C1 segment of cervical spinal cord (tissue), 14 donors: Measurements from ENCODE around the gene PLCH1.

Experiments used
- DNase-seq, 14 donors: peaks; one replicate each; lab custom pipeline; 2025; lab: John Stamatoyannopoulos, UW

The PLCH1 gene

DNA sequence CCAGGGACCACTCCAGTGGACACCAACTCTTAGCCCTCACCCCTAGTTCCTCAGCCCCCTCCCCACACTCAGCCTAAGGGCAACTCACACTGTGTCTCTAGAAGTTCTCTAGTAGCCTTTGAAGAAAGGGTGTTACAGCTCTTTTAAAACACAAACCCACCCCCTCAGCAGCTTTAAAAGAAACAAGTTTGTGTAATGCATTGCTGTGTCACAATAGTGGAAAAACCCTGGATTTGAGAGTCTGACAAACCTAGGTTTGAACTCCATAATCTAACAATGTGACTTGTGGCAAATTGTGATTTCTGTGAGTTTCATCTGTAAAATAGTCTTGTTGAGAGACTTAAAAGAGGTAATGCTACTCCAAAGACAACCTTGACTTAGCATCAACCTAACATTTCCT, 54.0 kb downstream of the PLCH1 start:
- no peak for DNase-seq

DNA sequence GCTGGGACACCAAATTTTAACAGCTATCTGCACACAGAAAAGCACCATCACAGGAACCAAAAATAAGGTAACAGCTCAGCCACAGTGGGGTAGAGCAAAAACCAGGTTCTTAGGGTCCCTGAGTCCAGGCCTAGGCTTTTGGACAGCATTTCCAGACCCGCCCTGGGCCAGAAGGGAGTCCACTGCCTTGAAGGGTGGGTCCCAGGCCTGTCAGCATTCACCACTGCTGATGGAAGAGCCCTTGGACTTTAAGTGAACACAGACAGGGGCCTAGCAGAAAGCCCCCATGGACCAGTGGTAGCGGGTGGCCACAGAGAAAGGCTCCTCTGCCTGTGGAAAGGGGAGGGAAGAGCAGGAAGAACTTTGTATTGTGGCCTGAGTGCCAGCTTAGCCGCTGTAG, 56.4 kb downstream of the PLCH1 start:
- no peak for DNase-seq

DNA sequence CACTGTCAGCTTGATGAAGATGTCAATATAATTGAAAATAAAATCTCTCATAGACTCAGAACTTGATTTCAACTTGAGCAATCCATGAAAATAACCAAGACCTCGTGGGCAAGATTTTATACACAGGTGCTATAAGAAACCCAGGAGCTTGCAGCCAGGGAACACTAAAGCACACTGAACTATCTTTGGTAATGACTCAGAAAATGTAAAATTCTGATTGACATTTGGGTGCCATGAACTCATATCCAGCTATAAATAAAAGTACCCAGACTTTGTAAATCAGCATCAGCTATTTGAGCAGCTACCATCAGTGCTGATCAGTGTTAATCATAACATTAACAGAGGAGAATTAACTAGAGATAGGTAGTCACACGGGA, 61.5 kb downstream of the PLCH1 start:
- DNase-seq = no peak

DNA sequence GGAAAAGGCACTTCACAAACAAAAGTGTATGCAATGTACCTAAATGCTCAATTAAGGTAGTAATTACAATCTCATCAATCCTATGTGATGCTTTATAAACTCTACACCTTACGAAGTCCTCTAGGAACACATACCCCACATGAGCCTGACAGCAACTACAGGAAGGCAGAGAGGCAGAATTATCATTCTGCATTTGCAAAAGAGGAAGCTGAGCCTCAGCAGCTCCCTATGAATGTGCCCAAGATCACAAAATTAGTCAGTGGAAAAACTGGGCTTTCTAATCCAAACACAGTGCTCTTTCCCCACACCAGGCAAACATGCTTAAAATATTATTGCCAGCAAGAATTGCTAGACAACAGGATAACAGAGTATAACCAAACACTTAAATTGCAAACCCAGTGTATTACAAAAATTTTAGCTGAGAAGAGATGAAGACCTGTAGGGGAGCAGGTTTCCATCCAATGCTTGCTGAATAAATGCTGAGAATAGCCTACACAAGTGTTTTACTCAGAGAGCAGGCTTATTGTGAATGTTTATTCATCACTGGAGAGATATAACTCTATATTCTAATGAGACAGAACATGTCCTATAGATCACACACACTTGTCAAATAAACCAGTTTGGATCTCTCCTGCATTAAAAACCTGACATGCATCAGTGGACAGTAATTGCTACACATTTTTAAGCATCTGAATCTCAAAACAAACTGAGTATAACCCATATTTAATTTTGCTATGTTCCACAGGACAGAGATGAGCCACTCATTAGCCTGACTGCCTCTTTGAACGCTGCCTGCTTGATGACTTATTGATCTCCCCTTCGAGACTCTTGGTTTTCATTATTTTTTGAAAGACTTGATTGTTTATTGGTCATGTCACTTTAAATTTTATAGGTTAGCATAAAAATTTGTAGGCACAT, 62.2 kb downstream of the PLCH1 start:
- DNase-seq = no peak

DNA sequence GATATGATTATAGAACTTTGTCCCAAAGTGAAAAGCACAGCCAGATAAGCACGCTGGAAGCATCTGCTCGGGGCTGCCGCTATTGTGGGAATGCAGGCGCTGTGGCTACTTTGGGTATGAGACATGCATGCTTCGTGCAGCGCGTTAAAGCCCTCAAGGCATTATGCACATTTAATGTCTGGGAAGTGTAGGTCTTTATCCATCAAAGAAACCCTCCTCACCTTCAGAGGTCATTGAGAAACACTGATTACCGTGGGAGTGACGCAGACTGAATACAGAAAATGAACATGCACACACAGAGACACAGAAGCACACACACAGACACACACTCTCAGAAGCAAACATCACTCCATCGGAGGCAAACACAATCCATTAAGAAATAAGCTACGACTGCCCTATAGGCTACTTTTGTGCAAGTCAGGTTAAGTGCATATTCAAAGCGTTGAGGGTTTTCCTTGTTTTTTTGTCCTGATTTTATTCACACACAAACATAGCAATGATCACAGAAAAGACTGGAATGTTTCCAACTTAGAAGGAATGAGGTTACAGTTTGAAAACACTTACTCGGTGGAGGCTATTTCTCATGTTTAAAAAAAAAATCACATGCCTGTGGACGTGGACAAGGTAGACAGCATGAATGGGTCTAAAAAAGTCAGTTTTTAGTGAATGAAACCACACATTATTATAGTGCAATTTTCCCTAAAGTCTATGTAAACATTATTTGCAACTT, 68.5 kb downstream of the PLCH1 start:
- peak in 2 of 14 donors; percentile 13 to 32 for DNase-seq

DNA sequence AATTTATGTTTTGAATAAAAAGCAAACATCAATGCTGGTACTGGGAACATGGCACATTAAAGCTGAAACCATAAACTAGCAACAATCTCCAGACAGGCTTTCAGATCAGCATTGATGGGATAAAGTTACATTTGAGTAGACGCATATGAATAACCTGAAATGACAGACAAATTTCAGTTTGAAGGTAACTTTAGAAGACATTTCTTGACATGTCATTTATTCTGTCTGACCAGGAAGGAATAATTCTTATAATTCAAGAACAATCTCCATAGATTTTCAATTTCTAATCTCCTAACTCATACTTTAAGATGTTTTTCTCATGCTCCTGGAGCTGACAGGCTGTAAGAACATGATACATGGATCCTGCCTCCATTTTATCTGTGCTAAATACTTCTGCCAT, 69.8 kb downstream of the PLCH1 start:
- no peak for DNase-seq

DNA sequence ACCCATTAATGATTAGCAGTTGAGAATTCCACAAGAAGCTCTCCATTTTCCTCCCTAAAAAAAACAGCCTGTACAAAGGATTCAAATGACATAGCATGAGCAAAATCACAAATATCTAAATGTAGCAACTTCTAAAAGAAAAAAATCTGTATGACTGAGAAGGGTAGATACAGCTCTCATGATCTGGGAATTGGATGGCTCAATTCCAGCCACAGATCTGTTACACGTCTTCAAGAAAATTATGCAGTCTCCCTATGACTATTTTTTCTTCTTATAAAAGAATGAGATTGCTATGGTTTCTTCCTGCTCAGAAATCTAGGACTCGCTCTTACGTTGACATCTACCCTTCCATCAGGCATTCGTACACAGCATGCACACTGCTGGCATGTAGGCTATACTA, 71.5 kb downstream of the PLCH1 start:
- no peak for DNase-seq

DNA sequence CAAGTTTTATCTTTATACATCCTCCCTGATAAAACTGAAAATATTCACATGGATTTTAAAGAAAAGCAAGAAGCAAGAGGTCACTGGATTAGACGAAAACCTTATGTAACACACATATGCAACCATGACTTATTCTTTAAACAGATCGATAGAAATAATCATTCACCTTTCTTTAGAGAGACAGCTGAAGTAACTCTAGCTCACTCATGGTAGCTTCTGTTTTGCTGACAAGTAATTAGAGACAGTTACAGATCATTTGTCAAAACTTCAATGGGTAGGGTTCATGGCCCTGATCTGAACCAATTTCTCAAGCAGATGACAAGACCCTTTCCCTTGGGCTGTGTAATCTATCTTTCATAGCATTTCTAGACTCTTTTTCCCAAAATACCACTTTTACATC, 74.5 kb downstream of the PLCH1 start:
- no peak for DNase-seq

DNA sequence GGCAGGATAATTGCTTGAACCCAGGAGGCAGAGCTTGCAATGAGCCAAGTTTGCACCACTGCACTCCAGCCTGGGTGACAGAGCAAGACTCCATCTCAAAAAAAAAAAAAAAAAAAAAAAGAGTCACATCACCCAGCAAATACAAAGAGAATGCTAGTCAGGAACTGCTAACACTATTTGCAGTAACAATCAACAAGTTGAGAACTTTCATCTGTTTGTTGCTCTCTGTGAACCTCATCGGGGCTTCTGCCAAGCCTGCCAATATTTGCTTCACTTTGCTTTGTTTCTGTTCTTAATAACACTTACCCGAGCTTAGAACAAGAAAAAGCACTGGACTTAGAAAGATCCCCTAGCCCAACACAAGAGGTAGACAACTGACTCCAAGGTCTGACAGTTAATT, 76.9 kb downstream of the PLCH1 start:
- DNase-seq = no peak

DNA sequence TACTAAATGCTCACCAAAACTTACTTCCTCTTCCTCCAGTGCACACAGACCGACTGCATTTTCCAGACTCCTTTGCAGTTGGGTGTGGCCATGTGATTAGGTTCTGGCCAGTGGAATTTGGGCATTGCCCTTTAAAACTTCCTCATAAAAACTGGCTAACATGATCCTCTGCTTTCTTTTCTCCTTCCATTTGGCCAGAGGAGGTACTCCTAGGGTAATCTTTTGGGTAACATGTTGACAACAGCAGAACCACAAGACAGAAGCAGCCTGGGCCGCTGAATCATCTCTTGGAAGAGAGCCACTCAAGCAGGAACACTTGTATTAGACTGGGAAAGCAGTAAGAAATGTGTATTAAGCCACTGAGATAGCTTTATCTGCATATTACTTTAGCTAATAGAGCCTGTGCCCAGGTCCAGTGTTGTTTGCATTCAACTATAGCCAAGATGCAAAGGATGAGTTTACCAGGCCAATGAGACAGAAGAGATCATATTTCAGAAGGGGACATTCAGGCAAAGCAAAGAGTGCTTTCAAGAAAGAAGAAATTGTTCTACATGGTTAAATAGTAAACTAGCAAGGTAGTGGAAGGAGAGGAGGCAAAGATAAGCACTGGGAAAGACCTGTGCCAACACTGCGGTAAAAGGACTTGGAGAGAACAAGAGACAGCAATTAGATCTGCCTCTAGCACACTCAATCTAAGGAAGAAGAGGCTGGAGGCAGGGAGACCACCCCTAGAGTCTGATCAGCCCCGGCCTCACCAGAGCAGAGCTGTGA, 79.8 kb downstream of the PLCH1 start:
- peak in 6 of 14 donors; percentile 3 to 24 (median 10) for DNase-seq

DNA sequence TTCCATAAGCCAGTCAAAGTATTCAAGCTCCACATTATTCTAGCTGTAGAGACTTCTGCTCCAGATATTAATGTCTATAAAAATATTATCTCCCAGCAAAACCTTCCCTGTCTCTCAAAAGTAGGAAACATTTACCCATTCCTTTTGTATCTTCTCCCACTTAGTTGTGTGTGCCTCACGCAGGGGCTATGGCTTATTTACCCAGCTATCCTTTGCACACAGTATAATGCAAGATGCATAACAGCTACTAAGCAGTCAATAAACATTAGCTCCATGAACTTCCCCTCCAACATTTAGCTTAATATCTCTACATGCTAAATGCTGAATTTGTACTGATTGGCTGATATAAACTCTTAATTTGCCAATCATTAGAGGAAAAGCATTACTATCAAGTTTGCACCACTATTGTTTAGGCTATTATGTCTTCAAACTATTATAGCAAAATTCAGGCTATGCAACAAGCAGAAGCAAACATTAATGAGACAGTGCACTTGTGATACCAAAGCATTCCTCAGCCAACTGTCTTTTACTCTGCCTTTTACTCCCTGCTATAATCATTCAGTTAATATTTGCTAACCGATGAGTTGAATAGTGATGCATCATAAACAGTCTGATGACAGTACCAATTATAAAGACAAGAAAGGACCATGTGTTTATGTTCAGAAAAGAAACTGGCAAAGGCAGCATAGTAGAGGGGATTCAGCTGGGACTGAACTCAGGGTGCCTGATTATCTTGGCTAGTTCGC, 81.2 kb downstream of the PLCH1 start:
- no peak for DNase-seq

DNA sequence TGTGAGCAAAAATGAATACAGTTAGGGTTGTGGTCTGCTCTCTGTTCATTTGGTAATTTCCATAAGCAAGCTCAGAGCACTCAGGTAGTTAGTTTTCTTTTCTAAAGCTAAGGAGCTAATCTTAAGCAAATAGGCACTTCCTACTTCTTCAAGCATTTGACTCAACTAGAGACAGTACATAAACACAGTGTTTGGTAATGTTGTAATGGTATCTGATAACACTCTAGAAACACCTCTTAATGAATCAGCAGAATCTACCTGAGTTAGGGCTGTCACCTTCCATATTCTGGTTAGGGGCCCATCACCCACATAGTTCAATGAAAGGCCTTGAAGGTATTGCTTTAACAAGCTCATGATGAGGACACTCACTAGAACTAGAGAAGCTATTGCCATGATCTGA, 83.1 kb downstream of the PLCH1 start:
- DNase-seq = no peak

DNA sequence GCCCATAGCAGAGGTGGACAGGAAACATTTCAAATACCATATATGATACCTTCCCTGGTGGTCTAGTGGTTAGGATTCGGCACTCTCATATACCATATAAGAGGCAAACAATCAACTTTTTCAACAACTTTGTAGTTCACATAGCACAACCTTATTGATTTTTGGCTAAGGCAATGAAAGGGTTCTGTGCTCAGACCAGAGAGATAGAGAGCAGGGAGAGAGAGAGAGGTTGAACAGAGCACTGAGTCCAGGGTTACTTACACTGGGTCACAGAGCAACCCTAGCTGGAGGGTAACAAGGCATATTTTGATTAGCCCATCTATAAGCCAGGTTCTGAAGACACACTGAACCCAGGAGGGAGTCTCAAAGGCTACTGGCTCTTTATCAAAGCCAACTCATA, 83.8 kb downstream of the PLCH1 start:
- DNase-seq = no peak

DNA sequence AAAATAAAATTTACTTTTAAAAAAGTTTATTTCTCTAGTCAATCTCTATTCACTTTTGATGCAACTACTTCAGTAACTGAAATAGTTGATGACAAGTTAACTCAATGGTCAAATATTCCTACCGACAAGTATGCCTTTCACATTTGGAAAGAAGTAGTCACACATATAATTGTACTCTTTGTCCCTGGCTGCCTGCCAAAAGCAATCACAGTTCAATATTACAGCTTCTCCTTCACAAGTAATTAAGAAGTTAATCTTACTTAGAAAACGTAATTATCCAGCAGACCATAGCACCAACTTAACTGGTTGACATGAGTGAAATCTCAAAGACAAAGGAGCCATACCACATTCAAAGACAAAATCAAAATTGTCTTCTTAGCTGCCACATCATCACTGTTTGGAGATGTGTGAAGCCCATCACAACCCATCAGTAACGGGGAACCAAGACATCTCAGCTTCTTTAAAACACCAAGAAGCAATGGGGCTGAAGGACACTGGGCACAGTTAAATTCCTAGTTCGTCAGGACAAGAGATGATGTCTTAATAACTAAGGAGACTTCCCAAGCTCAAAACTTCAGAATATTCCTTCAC, 86.1 kb downstream of the PLCH1 start:
- DNase-seq = no peak

DNA sequence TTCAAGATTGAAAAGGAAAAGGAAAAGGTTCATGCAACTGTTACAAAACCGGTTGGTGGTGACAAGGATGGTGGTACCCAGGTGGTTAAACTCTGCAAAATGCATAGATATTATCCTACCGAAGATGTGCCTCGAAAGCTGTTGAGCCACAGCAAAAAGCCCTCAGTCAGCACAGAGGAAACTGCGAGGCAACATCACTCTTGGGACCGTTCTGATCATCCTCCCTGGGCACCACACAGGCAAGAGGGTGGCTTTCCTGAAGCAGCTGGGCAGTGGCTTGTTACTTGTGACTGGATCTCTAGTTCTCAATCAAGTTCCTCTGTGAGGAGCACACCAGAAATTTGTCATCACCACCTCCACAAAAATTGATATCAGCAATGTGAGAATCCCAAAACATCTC, 86.9 kb downstream of the PLCH1 start:
- no peak for DNase-seq

DNA sequence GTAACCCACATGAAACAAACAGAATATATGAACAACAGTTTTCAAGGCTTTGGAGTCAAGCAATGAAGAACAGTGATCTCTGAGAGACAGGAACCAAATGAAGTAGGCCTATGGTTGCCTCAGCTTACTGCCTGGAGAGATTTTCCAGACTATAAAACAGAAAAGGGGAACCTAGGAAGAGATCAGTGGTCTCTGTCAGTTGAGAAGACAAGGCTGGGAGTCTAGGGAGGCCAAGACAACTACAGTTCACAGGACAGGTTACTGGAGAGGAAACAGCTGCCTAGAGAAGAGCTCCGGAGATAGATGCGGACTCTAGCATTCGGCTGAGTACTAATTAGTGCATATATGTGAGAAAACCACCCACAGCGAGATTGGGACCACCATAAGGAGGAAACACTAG, 87.7 kb downstream of the PLCH1 start:
- DNase-seq = no peak

DNA sequence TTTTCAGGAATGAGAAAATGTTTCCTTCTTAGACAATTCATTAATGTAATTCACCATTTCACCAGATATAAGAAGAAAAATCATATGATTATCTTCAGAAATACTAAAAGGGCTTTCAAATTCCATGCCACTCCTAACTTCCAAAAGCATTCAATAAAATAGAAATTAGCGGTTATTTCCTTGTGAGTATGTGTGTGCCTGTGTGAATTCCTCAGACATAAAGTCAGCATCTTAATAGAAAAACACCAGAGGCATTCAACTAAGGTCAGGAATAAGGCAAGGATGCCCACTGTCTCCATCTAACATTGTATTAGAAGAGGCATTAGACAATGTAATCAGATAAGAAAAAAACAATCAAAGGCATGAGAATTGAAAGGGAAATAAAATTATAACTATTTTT, 88.4 kb downstream of the PLCH1 start:
- DNase-seq = no peak

DNA sequence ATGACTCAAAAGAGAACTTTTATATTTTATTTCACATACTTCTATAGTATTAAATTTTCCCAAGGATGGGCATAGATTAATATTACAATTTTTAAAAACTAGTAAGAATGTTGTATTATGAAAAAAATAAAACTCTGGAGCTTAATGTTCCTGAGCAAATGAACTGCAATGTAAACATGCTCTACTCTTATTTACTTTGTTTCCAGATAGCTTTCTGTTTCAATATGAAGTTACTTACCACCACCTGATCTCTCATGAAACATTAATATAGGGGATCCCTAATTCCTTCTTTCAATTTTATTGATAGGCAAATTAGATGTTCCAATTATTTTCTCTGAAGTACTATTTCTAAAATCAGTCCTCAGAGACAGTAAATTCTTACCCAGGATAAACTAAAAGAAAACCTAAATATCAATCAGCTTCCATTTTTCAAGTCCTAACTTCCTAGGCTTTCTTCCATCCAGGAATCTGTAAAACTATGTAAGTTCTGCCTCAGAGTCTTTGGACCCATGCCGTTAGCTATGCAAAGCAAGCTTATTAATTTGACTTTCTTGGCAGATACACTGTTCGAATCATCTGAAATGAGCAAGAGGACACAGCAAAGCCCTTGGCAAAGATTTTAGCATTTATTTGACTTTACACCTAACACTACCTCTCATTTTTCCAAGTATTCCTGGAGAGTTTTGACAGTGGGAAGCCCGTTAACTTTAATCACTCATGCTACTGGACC, 93.2 kb downstream of the PLCH1 start:
- DNase-seq = no peak

DNA sequence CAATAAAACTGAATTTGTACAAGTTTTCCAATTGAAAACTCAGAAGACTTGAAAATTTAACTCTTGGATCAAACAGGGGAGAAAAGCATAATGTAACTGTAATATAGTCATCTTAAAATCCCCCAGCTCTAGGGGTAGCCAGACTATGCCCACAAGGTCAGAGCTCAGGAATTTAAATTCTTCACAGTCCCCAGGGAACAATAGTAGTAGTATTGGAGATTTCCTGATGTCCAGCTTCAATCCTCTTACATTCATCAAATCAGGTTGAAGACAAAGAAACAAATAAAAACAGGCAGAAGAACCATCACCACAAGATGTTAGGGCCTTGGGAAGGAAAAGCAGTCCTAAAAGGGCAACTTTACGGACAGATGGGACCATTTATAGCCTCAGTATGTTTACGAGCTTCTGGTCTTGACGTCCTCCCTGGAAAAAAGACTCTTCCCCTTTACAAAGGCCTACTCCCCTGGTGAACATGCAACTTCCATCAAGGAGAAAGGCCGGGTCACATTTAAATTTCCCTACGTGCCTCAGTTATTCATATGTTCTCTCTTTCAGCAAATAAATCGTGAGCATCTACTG, 96.8 kb downstream of the PLCH1 start:
- no peak for DNase-seq

DNA sequence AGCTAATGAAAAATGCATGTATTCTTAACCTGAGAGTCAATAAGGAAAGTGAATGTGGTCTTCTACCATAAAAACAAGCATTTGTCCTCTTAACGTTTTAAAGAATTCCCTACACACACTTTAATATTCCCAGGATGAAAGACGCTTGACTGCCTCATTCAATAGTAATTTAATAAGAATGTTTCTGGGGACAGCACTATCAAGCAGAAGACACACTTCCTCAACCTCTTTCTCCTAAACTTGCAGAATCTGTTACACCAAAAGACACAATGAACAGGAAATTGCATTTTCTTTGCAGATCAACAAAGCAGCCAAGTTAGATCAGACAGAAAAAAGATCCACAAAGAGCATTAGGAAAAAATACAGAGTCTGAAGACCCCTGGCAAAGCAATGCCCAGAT, 97.7 kb downstream of the PLCH1 start:
- no peak for DNase-seq
